ENCODE results near the gene ZNF710. TPM values are rescaled to one million over a fixed set of nuclear protein-coding genes. Genes with fewer than 3 reads are reported as not detected.

The ZNF710 gene
- total RNA-seq, 2 experiments from 2014 or later, result 13.8 to 19.0 TPM

DNA sequence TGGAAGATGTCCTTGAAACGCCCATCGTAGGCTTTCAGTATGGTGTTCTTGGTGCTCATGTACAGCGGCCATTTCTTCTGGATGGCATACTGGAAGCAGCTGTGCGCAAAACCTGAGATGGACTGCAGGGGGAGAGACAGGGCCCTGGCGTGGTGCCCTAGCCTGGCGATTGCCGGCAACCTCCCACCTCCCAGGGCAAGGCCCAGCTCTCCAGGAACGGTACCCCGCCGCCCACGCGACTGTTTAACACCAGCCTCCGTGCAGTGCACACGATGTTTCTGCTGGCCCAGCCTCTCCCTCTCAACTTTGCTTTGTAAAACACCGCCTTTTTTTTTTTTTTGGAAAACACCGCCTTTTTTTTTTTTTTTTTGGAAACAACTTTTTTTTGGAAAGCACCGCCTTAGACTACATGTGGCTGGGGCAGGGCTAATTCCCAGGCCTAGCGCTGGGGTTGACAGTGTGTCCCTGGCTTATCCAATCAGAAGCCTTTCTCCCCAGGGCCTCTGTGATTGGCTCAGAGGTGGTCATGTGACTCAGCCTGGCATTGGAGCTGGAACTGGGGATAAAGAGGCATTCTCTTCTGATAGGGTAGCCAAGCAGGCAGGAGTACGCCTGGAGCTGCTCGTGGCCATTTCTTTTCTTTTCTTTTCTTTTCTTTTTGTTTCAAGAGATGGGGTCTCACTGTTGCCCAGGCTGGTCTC lies 86.5 kb downstream of the ZNF710 start:
- H3K9me3 ChIP-seq (ENCODE audit: low read length), result no peaks in the 10 kb centered on the region
- ChIA-PET POLR2A (interaction anchor here (0.6 kb wide), 1 partner anchor 30 kb away, joined by 3 read pairs; no protein-coding TSS in a partner anchor), CTCF (ENCODE audit: unreplicated experiment) (interaction anchor here (0.7 to 1.7 kb wide), 2 partner anchors 10 to 193 kb away, joined by 4 read pairs; no protein-coding TSS in a partner anchor)
- peak; percentile 41 for DNase-seq (ENCODE audit: low spot score)
- H3K79me2 ChIP-seq (ENCODE audit: insufficient read depth, low read depth, low read length), result no peaks in the 10 kb centered on the region
- no peaks in the 10 kb centered on the region for H3K9me2 ChIP-seq (ENCODE audit: insufficient read depth, low read length)
- no peaks in the 10 kb centered on the region for H4K20me1 ChIP-seq (ENCODE audit: insufficient read depth, low read length)
- H3K4me3 ChIP-seq (ENCODE audit: low read depth, low read length, poor library complexity, severe bottlenecking), result no peak overlapping the region
- no peak overlapping the region for H3K4me2 ChIP-seq (ENCODE audit: low read length)
- intact Hi-C loops (cut with micrococcal nuclease; ENCODE audit: unreplicated experiment), result loop anchor here (1.0 to 5.0 kb wide), 2 partner anchors 189 to 345 kb away; no protein-coding TSS in a partner anchor
- peaks cover 25% of the 10 kb centered on the region for H3K4me1 ChIP-seq (ENCODE audit: insufficient read depth, low read length, poor library complexity, severe bottlenecking)
- H3K27ac ChIP-seq (ENCODE audit: low read depth, low read length, poor library complexity, severe bottlenecking), result no peak overlapping the region
- peaks cover 66% of the 10 kb centered on the region for H3K36me3 ChIP-seq (ENCODE audit: insufficient read depth, low read length)
- H2AFZ ChIP-seq (ENCODE audit: low read length), result no peak overlapping the region
- TSS peak; percentile 19 for BruUV-seq (replicated peaks)
- TF ChIP-seq, protein P1, sequence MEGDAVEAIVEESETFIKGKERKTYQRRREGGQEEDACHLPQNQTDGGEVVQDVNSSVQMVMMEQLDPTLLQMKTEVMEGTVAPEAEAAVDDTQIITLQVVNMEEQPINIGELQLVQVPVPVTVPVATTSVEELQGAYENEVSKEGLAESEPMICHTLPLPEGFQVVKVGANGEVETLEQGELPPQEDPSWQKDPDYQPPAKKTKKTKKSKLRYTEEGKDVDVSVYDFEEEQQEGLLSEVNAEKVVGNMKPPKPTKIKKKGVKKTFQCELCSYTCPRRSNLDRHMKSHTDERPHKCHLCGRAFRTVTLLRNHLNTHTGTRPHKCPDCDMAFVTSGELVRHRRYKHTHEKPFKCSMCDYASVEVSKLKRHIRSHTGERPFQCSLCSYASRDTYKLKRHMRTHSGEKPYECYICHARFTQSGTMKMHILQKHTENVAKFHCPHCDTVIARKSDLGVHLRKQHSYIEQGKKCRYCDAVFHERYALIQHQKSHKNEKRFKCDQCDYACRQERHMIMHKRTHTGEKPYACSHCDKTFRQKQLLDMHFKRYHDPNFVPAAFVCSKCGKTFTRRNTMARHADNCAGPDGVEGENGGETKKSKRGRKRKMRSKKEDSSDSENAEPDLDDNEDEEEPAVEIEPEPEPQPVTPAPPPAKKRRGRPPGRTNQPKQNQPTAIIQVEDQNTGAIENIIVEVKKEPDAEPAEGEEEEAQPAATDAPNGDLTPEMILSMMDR (conservative IDR thresholded peaks at IDR 0.05; ENCODE audit: low read length), result no peak
- no peak for TF ChIP-seq EZH2phosphoT487 (IDR thresholded peaks at IDR 0.05; ENCODE audit: borderline replicate concordance, low read depth, low read length)

DNA sequence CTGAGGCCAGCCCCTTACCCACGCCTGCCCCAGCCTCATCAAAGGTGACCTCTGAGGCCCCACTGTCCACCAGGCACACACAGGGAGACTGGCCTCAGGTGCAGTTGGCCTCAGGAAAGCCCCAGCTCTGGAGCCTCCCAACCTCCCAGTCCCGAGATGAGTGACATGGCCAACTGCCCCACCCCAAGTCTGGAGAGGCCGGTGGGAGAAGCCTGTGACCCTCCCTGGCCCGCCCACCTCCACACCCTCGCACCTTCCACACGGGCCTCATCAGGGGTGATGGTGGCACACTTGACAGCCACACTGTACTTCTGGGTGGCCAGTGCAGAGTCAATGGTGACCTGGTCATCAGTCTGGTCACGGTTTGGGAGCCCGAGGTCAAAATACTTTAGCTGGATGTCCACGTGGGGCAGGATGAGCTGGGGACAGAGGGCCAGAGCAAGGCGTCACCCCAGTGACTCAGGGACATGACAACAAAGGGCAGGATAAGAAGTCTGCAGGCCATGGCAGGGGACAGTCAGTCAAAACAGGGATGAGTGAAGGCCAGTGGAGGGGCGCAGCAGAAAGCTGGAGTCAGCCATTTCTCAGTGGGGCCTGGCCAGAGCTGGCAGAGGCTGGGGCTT lies 89.2 kb downstream of the ZNF710 start:
- H3K4me3 ChIP-seq (ENCODE audit: low read depth, low read length, poor library complexity, severe bottlenecking), result no peak overlapping the region
- H3K4me1 ChIP-seq (ENCODE audit: insufficient read depth, low read length, poor library complexity, severe bottlenecking), result peaks cover 21% of the 10 kb centered on the region
- no peaks in the 10 kb centered on the region for H3K9me3 ChIP-seq (ENCODE audit: low read length)
- ChIA-PET CTCF (ENCODE audit: unreplicated experiment) (no interaction called here), POLR2A (no interaction called here)
- intact Hi-C loops (cut with micrococcal nuclease; ENCODE audit: unreplicated experiment), result no loop called here
- no peak overlapping the region for H3K4me2 ChIP-seq (ENCODE audit: low read length)
- TF ChIP-seq, protein P1 (conservative IDR thresholded peaks at IDR 0.05; ENCODE audit: low read length), result no peak
- no peak for TF ChIP-seq EZH2phosphoT487 (IDR thresholded peaks at IDR 0.05; ENCODE audit: borderline replicate concordance, low read depth, low read length)
- H3K36me3 ChIP-seq (ENCODE audit: insufficient read depth, low read length), result peaks cover 44% of the 10 kb centered on the region
- H4K20me1 ChIP-seq (ENCODE audit: insufficient read depth, low read length), result no peaks in the 10 kb centered on the region
- no TSS peak for BruUV-seq (replicated peaks)
- no peaks in the 10 kb centered on the region for H3K9me2 ChIP-seq (ENCODE audit: insufficient read depth, low read length)
- no peak for DNase-seq (ENCODE audit: low spot score)
- peaks cover 7% of the 10 kb centered on the region; the same call in 1 of the 2 replicates for H3K79me2 ChIP-seq (ENCODE audit: insufficient read depth, low read depth, low read length)
- no peak overlapping the region for H2AFZ ChIP-seq (ENCODE audit: low read length)
- H3K27ac ChIP-seq (ENCODE audit: low read depth, low read length, poor library complexity, severe bottlenecking), result no peak overlapping the region

Measured in OCI-LY7 (cell line).